Erythroblast (primary cell): Measurements from ENCODE around the gene MTARC1.

Experiments
- DNase-seq, 2 experiments: peaks; one replicate each; lab custom pipeline; 2025; lab: John Stamatoyannopoulos, UW
- GATA1 ChIP-seq: IDR thresholded peaks from 2 replicates; pipeline ENCODE4 v1.6.1; 2011; ENCODE audit warnings: low read depth, mild to moderate bottlenecking, control low read depth, low read length, moderate library complexity
- POLR2A ChIP-seq: IDR thresholded peaks from 2 replicates; pipeline ENCODE4 v1.6.1; 2011; ENCODE audit warnings: mild to moderate bottlenecking, low read length

MTARC1 gene

GRCh38 chr1:220759147-220759546 is 27.6 kb upstream of the MTARC1 start:
- no peak for TF ChIP-seq POLR2A
- TF ChIP-seq GATA1, result no peak
- DNase-seq, result no peak

- TF ChIP-seq POLR2A (no peak), GATA1 (no peak)
- no peak for DNase-seq
Measured at GRCh38 chr1:220761688-220762427, 24.9 kb upstream of the MTARC1 start.

- TF ChIP-seq GATA1, result no peak
- TF ChIP-seq POLR2A, result no peak
- DNase-seq, result no peak
Measured at GRCh38 chr1:220764757-220765156, 22.0 kb upstream of the MTARC1 start.

GRCh38 chr1:220767312-220768125 is 19.2 kb upstream of the MTARC1 start:
- TF ChIP-seq POLR2A (no peak), GATA1 (no peak)

GRCh38 chr1:220768126-220768601 is 18.5 kb upstream of the MTARC1 start:
- peak in 1 of 2 experiments; percentile 9 for DNase-seq
- no peak for TF ChIP-seq POLR2A
- TF ChIP-seq GATA1, result no peak

More at GRCh38 chr1:220767312-220768125, 19.2 kb upstream of the MTARC1 start:
- DNase-seq, result peak; percentile 9 to 14

- DNase-seq, result no peak
- TF ChIP-seq POLR2A, result no peak
- TF ChIP-seq GATA1, result no peak
Measured at GRCh38 chr1:220769205-220769604, 17.5 kb upstream of the MTARC1 start.

GRCh38 chr1:220770245-220770913 is 16.3 kb upstream of the MTARC1 start:
- no peak for DNase-seq
- TF ChIP-seq POLR2A, result no peak
- no peak for TF ChIP-seq GATA1

- no peak for DNase-seq
- no peak for TF ChIP-seq GATA1
- no peak for TF ChIP-seq POLR2A
Measured at GRCh38 chr1:220772846-220773245, 13.9 kb upstream of the MTARC1 start.

GRCh38 chr1:220775240-220775853 is 11.4 kb upstream of the MTARC1 start:
- no peak for TF ChIP-seq GATA1
- no peak for TF ChIP-seq POLR2A
- peak; percentile 36 to 67 for DNase-seq

GRCh38 chr1:220776254-220776653 is 10.5 kb upstream of the MTARC1 start:
- TF ChIP-seq POLR2A, result no peak
- no peak for TF ChIP-seq GATA1
- no peak for DNase-seq

GRCh38 chr1:220776720-220777326 is 9.9 kb upstream of the MTARC1 start:
- TF ChIP-seq GATA1, result no peak
- TF ChIP-seq POLR2A, result no peak
- DNase-seq, result peak; percentile 61 to 79

GRCh38 chr1:220783453-220783852 is 3.3 kb upstream of the MTARC1 start:
- TF ChIP-seq POLR2A, result no peak
- TF ChIP-seq GATA1, result no peak
- DNase-seq, result no peak

GRCh38 chr1:220784751-220785150 is 2.0 kb upstream of the MTARC1 start:
- TF ChIP-seq POLR2A (no peak), GATA1 (no peak)
- DNase-seq, result no peak
